ENCODE results near the gene NR5A2. TPM values are rescaled to one million over a fixed set of nuclear protein-coding genes. Genes with fewer than 3 reads are reported as not detected.

NR5A2 gene
- total and polyA plus RNA-seq, 10 of the 15 experiments (the other 5 are each of a cell fraction or from before 2014, with no cell fraction given) = 0.02 to 0.60 (median 0.15) TPM; not detected in 1

GRCh38 chr1:200194477-200194876 is 167.0 kb downstream of the NR5A2 start:
- ATAC-seq (no peak), FAIRE-seq (no peak), DNase-seq (ENCODE audit: low read depth, low spot score) (no peak)
- Histone ChIP-seq H2AFZ (ENCODE audit: control insufficient read depth, low read depth, low read length) (no peak overlapping the region), H3K9ac (ENCODE audit: control insufficient read depth, insufficient read depth, low read length) (no peak overlapping the region), H3K36me3 (ENCODE audit: control insufficient read depth in 2 of 2, insufficient read depth in 2 of 2, low read length in 1 of 2) (no peaks in the 10 kb centered on the region), H4K20me1 (ENCODE audit: control insufficient read depth, insufficient read depth) (no peaks in the 10 kb centered on the region; the same call in 1 of the 2 replicates), H3K27me3 (replicated peaks in 1 of 2; ENCODE audit: control insufficient read depth in 2 of 2, insufficient read depth in 2 of 2, low read length in 1 of 2) (no peaks in the 10 kb centered on the region; a peak in 3 of 4 replicates), H3K4me2 (ENCODE audit: control insufficient read depth, insufficient read depth) (no peak overlapping the region), H3K79me2 (ENCODE audit: control insufficient read depth, insufficient read depth, low read length) (no peaks in the 10 kb centered on the region), H3K4me3 (no peak overlapping the region), H3K4me1 (ENCODE audit: control insufficient read depth, insufficient read depth, low read length) (no peaks in the 10 kb centered on the region), H3K9me3 (replicated peaks; ENCODE audit: control insufficient read depth, insufficient read depth, low read length) (no peaks in the 10 kb centered on the region; the same call in 2 of the 3 replicates), H3K27ac (ENCODE audit: control insufficient read depth, insufficient read depth) (no peak overlapping the region)
- RAD21 ChIA-PET (ENCODE audit: unreplicated experiment) = no interaction called here
- no peak for TF ChIP-seq PKNOX1 (IDR thresholded peaks at IDR 0.05)
- TF ChIP-seq PBX3 (IDR thresholded peaks at IDR 0.05; ENCODE audit: insufficient replicate concordance, low read depth, low read length) = no peak
- TF ChIP-seq RELB (IDR thresholded peaks at IDR 0.05; ENCODE audit: low read depth) = no peak
- TF ChIP-seq TAF1 (IDR thresholded peaks at IDR 0.05; ENCODE audit: borderline replicate concordance, low read depth, low read length) = no peak
- no peak for TF ChIP-seq RFX5 (IDR thresholded peaks at IDR 0.05; ENCODE audit: low read depth, low read length)
- TF ChIP-seq CEBPZ (IDR thresholded peaks at IDR 0.05; ENCODE audit: low read depth, low read length) = no peak
- TF ChIP-seq MYB (IDR thresholded peaks at IDR 0.05; ENCODE audit: borderline replicate concordance, low read depth, low read length) = no peak
- TF ChIP-seq LARP7 (IDR thresholded peaks at IDR 0.05) = no peak
- TF ChIP-seq ZZZ3 (IDR thresholded peaks at IDR 0.05; ENCODE audit: control insufficient read depth, insufficient read length, low read depth) = no peak
- no peak for TF ChIP-seq NKRF (conservative IDR thresholded peaks at IDR 0.05)
- TF ChIP-seq USF2 (IDR thresholded peaks at IDR 0.05; ENCODE audit: borderline replicate concordance, low read depth, low read length) = no peak
- TF ChIP-seq RUNX3 (IDR thresholded peaks at IDR 0.05; ENCODE audit: low read length) = no peak
- no peak for TF ChIP-seq MXI1 (IDR thresholded peaks at IDR 0.05; ENCODE audit: low read depth, low read length)
- in situ Hi-C loops (cut with MboI) = no loop called here
- no TSS peak for BruUV-seq (replicated peaks)
- intact Hi-C loops (cut with micrococcal nuclease; ENCODE audit: unreplicated experiment) = no loop called here
- CTCF ChIA-PET = no interaction called here
- POLR2A ChIA-PET = interaction anchor here (0.6 kb wide), 1 partner anchor 833 kb away, joined by 3 read pairs; no protein-coding TSS in a partner anchor
- WGBS (ENCODE audit: insufficient coverage, insufficient replicate concordance, low lambda C conversion rate, missing lambda C conversion rate) = 70% methylated on average over 8 of the region's 8 CpGs
- SMC1A ChIA-PET (ENCODE audit: uncharacterized antibody, unreplicated experiment) = no interaction called here

Measured in GM12878 (cell line).